DND-41 (cell line): Measurements from ENCODE around the gene BIRC5.

ENCODE experiments used
- ATAC-seq: fragments of 200-7000 bp; cut with Tn5 transposase; 3 replicates; pipeline ENCODE4 v1.9.1; 2021; ENCODE audit warnings: low read depth; ENCODE audit not compliant: insufficient read depth
- DNase-seq: peaks from one replicate; pipeline ENCODE4 v3.0.0-alpha.2; 2020
- H2AFZ ChIP-seq: 2 replicates; pipeline ENCODE4 v1.6.0; 2012; ENCODE audit warnings: low read depth, low read length
- H3K27ac ChIP-seq: 2 replicates; pipeline ENCODE4 v1.5.1; 2012; ENCODE audit warnings: low read length, inconsistent platforms
- H3K27me3 ChIP-seq: fragments of 200-600 bp; sonication (generic); 2 replicates; pipeline ENCODE4 v1.6.0; 2012; ENCODE audit warnings: low read length, mild to moderate bottlenecking, inconsistent platforms; ENCODE audit not compliant: insufficient read depth, poor library complexity
- H3K36me3 ChIP-seq: 2 replicates; pipeline ENCODE4 v1.5.1; 2012; ENCODE audit warnings: low read length, inconsistent platforms; ENCODE audit not compliant: insufficient read depth
- H3K4me1 ChIP-seq: 2 replicates; pipeline ENCODE4 v1.5.1; 2012; ENCODE audit warnings: mild to moderate bottlenecking, low read length; ENCODE audit not compliant: insufficient read depth
- H3K4me2 ChIP-seq: 2 replicates; pipeline ENCODE4 v1.6.0; 2012; ENCODE audit warnings: mild to moderate bottlenecking, moderate library complexity, low read length, inconsistent platforms; ENCODE audit not compliant: insufficient read depth
- H3K4me3 ChIP-seq, 2 experiments: fragments of 200-600 bp in 1 of 2; shearing (Covaris generic) in 1 of 2; 2 replicates each; pipeline ENCODE4 v1.5.1; 2012 to 2016; ENCODE audit warnings: inconsistent platforms in 2 of 2, low read length in 2 of 2, mild to moderate bottlenecking in 2 of 2, low read depth in 1 of 2, moderate library complexity in 1 of 2
- H3K79me2 ChIP-seq: 2 replicates; pipeline ENCODE4 v1.6.0; 2012; ENCODE audit warnings: low read length, inconsistent platforms; ENCODE audit not compliant: insufficient read depth
- H3K9ac ChIP-seq: 2 replicates; pipeline ENCODE4 v1.6.0; 2012; ENCODE audit warnings: low read depth, mild to moderate bottlenecking, inconsistent platforms, low read length, moderate library complexity
- H3K9me3 ChIP-seq: 2 replicates; pipeline ENCODE4 v1.5.1; 2012; ENCODE audit warnings: low read length, moderate library complexity, mild to moderate bottlenecking, inconsistent platforms; ENCODE audit not compliant: insufficient read depth, severe bottlenecking
- H4K20me1 ChIP-seq: 2 replicates; pipeline ENCODE4 v1.6.0; 2012; ENCODE audit warnings: low read length; ENCODE audit not compliant: insufficient read depth
- EZH2 ChIP-seq: IDR thresholded peaks from 3 replicates; pipeline ENCODE4 v1.6.1; 2012; ENCODE audit warnings: borderline replicate concordance, low read depth, mild to moderate bottlenecking, moderate library complexity, low read length, inconsistent platforms; ENCODE audit not compliant: severe bottlenecking
- TF ChIP-seq, protein P1 (sequence below): IDR thresholded peaks from 2 replicates; pipeline ENCODE4 v1.5.1; 2012; ENCODE audit warnings: borderline replicate concordance, low read length, moderate library complexity, mild to moderate bottlenecking; ENCODE audit not compliant: poor library complexity, severe bottlenecking; ENCODE audit errors: extremely low read depth

Gene BIRC5

DNA sequence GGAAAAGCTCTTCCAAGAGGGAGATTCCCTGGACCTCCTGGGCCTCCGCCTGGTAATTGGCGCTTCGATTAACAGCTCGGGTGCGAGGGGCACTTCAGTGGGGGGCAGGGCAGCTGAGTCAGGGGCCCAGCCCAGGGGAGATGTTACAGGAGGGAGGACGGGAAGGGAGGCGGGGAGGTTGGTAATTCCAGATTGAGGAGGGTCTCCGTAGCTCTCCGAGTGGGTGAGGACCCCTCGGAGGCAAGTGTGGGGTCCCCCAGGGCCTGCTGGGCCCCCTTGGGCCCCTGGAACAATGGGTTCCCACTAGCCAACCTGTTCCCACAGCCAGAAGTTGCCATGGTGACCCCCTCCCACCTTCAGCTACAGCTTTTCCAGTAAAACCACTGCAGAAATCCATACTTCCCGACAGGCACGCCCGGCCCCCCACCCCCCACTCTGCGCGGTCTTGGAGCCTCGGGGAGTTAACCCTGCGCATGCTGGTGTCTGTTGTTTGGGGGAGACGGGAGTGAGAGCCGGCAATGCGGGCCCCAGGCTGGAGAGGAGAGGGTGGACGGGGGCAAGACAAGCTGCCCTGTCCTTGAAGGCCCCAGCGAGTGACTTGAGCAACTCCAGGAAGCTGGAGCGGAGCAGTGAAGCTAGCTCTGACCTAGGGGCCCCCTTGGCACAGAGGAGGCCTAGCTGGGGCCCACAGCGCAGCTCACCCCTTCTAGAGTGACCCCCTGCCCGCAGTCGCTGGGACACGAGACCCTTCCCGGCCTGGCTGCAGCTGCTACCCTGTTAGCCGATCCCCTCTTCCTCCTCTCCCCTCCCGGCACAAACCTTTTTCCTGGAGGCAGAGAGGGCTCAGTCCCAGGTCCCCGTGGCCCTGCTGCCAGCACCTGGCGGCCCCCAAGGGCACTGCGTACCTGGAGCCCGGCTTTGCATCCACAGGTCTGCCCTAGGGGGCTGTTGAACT lies 55.2 kb downstream of the BIRC5 start:
- H3K27ac ChIP-seq, result no peak overlapping the region
- no peaks in the 10 kb centered on the region; the same call in 1 of the 2 replicates for H3K4me1 ChIP-seq
- no peak overlapping the region for H3K4me2 ChIP-seq
- no peaks in the 10 kb centered on the region for H3K36me3 ChIP-seq
- ATAC-seq, result no peak
- H3K27me3 ChIP-seq, result no peaks in the 10 kb centered on the region
- H3K9me3 ChIP-seq, result no peaks in the 10 kb centered on the region
- DNase-seq, result no peak
- no peak overlapping the region for H3K4me3 ChIP-seq
- no peak for TF ChIP-seq EZH2
- TF ChIP-seq, protein P1, sequence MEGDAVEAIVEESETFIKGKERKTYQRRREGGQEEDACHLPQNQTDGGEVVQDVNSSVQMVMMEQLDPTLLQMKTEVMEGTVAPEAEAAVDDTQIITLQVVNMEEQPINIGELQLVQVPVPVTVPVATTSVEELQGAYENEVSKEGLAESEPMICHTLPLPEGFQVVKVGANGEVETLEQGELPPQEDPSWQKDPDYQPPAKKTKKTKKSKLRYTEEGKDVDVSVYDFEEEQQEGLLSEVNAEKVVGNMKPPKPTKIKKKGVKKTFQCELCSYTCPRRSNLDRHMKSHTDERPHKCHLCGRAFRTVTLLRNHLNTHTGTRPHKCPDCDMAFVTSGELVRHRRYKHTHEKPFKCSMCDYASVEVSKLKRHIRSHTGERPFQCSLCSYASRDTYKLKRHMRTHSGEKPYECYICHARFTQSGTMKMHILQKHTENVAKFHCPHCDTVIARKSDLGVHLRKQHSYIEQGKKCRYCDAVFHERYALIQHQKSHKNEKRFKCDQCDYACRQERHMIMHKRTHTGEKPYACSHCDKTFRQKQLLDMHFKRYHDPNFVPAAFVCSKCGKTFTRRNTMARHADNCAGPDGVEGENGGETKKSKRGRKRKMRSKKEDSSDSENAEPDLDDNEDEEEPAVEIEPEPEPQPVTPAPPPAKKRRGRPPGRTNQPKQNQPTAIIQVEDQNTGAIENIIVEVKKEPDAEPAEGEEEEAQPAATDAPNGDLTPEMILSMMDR, result no peak
- H4K20me1 ChIP-seq, result no peaks in the 10 kb centered on the region
- H2AFZ ChIP-seq, result no peak overlapping the region
- no peaks in the 10 kb centered on the region for H3K79me2 ChIP-seq
- no peak overlapping the region for H3K9ac ChIP-seq

DNA sequence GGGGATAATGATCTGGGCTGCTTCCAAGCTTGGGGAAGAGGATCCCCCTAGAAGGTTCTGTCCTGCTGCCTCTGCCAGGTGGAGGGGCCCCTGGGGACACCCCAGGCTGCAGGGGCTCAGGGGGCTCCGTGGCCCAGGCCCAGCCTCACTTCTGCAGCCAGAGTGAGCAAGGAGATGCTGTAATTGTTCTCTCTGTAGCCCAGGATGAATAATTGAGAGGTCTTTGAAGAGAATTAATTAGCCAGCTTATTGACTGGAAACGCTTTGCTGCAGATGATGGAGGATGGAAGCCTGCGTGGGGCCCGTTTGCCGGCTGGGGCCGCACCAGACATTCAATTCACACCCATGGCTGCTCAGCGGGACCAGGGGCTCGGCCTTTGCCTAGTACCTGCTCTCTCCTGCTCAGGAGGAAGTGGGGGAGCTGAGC lies 55.9 kb downstream of the BIRC5 start:
- Histone ChIP-seq H3K36me3 (no peaks in the 10 kb centered on the region), H3K9ac (no peak overlapping the region), H3K27me3 (no peaks in the 10 kb centered on the region), H2AFZ (no peak overlapping the region), H3K27ac (no peak overlapping the region), H3K9me3 (no peaks in the 10 kb centered on the region), H3K79me2 (no peaks in the 10 kb centered on the region), H4K20me1 (no peaks in the 10 kb centered on the region), H3K4me2 (no peak overlapping the region), H3K4me1 (no peaks in the 10 kb centered on the region; the same call in 1 of the 2 replicates), H3K4me3 (no peak overlapping the region)
- ATAC-seq (no peak), DNase-seq (no peak)
- no peak for TF ChIP-seq EZH2
- TF ChIP-seq, protein P1, result no peak

DNA sequence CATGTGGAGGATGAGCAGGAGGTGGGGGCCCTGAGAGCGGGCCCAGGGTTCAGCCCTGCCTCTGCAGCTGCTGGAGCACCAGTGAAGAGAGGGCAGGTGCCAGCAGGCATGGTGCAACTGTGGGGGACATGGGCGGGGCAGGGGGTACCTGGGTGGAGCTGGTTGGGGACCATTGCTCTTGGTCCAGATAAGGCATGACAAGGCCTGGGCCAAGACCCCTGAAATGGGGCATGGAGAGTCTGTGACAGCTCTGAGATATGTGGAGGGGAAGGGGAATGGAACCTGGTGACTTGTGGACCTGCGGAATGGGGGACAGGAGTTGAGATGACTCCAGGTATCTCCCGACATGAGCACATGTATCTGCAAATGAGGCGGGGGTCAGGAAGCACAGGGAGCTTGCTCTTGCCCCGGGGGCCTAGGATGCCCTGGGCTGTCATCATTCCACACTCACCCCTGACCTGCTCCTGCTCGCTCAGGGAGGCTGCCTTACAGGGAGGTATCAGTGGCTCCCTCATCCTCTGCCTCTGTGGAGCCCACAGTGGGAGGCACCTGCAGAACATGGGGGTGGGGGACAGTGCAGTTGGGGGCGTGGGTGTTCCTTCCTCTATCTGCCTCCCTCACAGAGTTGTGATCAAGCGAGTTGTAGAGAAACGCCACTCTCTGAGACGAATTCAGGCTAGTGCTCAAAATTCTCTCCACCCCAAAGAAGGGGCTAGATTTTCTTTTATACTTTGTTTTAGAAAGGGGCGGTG lies 57.5 kb downstream of the BIRC5 start:
- H2AFZ ChIP-seq, result no peak overlapping the region
- no peaks in the 10 kb centered on the region for H3K36me3 ChIP-seq
- no peak overlapping the region for H3K27ac ChIP-seq
- no peaks in the 10 kb centered on the region for H4K20me1 ChIP-seq
- H3K4me1 ChIP-seq, result no peaks in the 10 kb centered on the region; the same call in 1 of the 2 replicates
- H3K4me2 ChIP-seq, result no peak overlapping the region
- no peaks in the 10 kb centered on the region for H3K79me2 ChIP-seq
- TF ChIP-seq EZH2, result no peak
- TF ChIP-seq, protein P1, result no peak
- H3K9me3 ChIP-seq, result no peaks in the 10 kb centered on the region
- H3K27me3 ChIP-seq, result no peaks in the 10 kb centered on the region
- no peak overlapping the region for H3K9ac ChIP-seq
- DNase-seq (no peak), ATAC-seq (no peak)
- no peak overlapping the region for H3K4me3 ChIP-seq
